ES-I3 (cell line): ENCODE data around the gene TLCD5.

Experiments used
- H3K36me3 ChIP-seq: 2 replicates; pipeline ENCODE4 v1.6.1; 2013; ENCODE audit warnings: mild to moderate bottlenecking, low read length, control low read depth, moderate library complexity; ENCODE audit not compliant: insufficient read depth
- H3K4me1 ChIP-seq: 2 replicates; pipeline ENCODE4 v1.6.1; 2013; ENCODE audit warnings: mild to moderate bottlenecking, control low read depth, low read length; ENCODE audit not compliant: insufficient read depth
- H3K9ac ChIP-seq: 2 replicates; pipeline ENCODE4 v1.6.1; 2013; ENCODE audit warnings: low read depth, mild to moderate bottlenecking, low read length, moderate library complexity
- H3K9me3 ChIP-seq: 2 replicates; pipeline ENCODE4 v1.6.1; 2013; ENCODE audit warnings: mild to moderate bottlenecking, low read length, moderate library complexity; ENCODE audit not compliant: control insufficient read depth, insufficient read depth

Gene TLCD5

GRCh38 chr11:120318906-120319305, 6.2 kb upstream of the TLCD5 start:
- Histone ChIP-seq H3K9me3 (no peaks in the 10 kb centered on the region), H3K36me3 (no peaks in the 10 kb centered on the region; the same call in 1 of the 2 replicates), H3K9ac (no peak overlapping the region), H3K4me1 (0 out of 2 replicates have a peak, but pooled peaks cover 3% of the 10 kb centered on the region)

- H3K4me1 ChIP-seq: peaks cover 9% of the 10 kb centered on the region; the same call in 1 of the 2 replicates
- 0 out of 2 replicates have a peak, but pooled peaks cover 3% of the 10 kb centered on the region for H3K36me3 ChIP-seq
- peak overlapping the region; percentile 89 for H3K9ac ChIP-seq
- H3K9me3 ChIP-seq: no peaks in the 10 kb centered on the region
These were observed 1.1 kb downstream of the TLCD5 start for GRCh38 chr11:120326228-120326627.

GRCh38 chr11:120326845-120327281, 1.8 kb downstream of the TLCD5 start:
- Histone ChIP-seq H3K9me3 (no peaks in the 10 kb centered on the region), H3K36me3 (0 out of 2 replicates have a peak, but pooled peaks cover 3% of the 10 kb centered on the region), H3K4me1 (peaks cover 9% of the 10 kb centered on the region; the same call in 1 of the 2 replicates), H3K9ac (no peak overlapping the region)

DNA sequence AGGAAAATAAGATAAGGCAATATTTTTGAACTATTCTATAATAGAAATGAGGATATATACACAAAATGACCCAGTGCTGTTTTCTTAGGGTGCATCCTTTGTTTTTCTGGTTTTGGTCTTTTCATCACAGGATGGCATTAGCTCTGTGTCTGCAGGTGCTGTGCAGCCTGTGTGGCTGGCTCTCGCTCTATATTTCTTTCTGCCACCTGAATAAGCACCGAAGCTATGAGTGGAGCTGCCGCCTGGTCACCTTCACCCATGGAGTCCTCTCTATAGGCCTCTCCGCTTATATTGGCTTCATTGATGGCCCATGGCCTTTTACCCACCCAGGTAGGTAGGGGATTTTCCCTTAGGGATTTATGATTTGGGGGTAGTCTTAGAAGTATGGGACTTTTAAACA, 2.2 kb downstream of the TLCD5 start:
- Histone ChIP-seq H3K9ac (no peak overlapping the region), H3K4me1 (peaks cover 9% of the 10 kb centered on the region; the same call in 1 of the 2 replicates), H3K9me3 (no peaks in the 10 kb centered on the region), H3K36me3 (0 out of 2 replicates have a peak, but pooled peaks cover 3% of the 10 kb centered on the region)

DNA sequence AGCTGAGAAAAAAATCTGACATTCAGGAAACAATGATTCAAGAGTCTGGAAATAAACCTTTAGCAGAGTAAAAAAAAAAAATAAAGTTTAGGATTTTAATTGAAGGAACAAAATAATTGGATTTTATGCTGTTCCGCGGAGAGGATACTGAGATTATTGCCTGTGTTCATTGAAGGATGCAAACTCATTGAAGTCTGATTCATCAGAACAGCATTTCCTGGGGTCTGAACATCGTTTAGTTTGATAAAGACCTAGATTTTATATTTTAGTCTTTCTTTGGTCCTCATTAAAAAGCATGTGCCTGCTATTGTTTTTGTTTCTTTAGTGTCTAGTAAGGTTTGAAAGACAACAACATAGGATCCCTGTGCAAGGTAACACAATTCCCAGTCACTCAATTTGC, 4.5 kb downstream of the TLCD5 start:
- no peaks in the 10 kb centered on the region for H3K9me3 ChIP-seq
- peaks cover 9% of the 10 kb centered on the region; the same call in 1 of the 2 replicates for H3K4me1 ChIP-seq
- no peak overlapping the region for H3K9ac ChIP-seq
- 0 out of 2 replicates have a peak, but pooled peaks cover 3% of the 10 kb centered on the region for H3K36me3 ChIP-seq

DNA sequence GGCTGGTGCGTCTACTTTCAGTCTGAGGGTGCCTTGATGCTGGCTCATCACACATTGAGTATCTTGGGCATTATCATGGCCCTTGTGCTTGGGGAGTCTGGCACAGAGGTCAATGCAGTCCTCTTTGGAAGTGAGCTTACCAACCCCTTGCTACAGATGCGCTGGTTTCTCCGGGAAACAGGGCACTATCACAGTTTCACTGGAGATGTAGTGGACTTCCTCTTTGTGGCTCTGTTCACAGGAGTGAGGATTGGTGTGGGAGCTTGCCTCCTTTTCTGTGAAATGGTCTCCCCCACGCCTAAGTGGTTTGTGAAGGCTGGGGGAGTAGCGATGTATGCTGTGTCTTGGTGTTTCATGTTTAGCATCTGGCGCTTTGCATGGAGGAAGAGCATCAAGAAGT, 4.9 kb downstream of the TLCD5 start:
- H3K9me3 ChIP-seq: no peaks in the 10 kb centered on the region
- H3K36me3 ChIP-seq: 0 out of 2 replicates have a peak, but pooled peaks cover 3% of the 10 kb centered on the region
- no peak overlapping the region for H3K9ac ChIP-seq
- H3K4me1 ChIP-seq: peaks cover 9% of the 10 kb centered on the region; the same call in 1 of the 2 replicates

GRCh38 chr11:120331301-120331996, 6.3 kb downstream of the TLCD5 start:
- H3K4me1 ChIP-seq: 0 out of 2 replicates have a peak, but pooled peaks cover 4% of the 10 kb centered on the region
- H3K9ac ChIP-seq: no peak overlapping the region
- H3K9me3 ChIP-seq: no peaks in the 10 kb centered on the region
- 0 out of 2 replicates have a peak, but pooled peaks cover 3% of the 10 kb centered on the region for H3K36me3 ChIP-seq

DNA sequence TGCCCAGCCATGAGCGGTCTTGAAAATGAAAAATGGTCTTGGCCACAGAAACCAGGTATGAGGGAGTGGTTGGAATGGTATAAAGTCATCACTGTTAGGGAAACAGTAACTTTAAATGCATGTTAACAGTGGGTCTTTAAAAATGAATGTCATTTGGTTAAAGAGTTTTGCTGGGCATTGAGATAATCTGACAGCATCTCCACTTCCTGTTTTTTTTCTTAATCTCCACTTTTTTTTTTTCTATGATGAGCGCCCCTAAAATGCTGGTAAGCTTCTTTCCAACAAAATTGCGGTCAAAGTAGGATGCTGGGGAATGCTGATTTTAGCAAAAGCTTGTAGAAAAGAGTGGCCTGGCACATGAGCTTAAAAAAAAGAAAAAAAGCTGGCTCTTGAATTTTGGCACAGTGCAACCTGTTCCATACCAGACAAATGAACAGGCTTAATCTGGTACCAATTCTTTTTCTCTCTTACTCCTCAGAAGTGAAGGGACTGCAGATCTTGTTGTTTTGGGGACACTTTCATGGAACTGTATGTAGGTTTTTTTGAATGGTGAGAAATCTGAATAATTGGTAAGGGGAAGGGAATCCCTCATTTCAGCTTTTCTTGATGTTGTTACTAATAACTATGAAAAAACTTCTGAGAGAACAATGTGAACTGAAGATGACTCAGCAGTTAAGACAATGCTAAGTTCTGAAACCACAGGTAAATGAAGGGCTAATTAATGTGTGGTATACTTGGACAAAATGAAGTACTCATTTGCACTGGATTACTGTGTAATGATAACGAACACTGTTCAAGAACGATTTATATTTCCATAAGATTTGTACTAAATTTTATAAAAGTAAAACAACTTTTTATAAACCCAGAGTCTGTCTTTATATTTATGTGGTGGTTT, 8.0 kb downstream of the TLCD5 start:
- no peaks in the 10 kb centered on the region for H3K9me3 ChIP-seq
- no peaks in the 10 kb centered on the region for H3K4me1 ChIP-seq
- H3K36me3 ChIP-seq: 0 out of 2 replicates have a peak, but pooled peaks cover 3% of the 10 kb centered on the region
- H3K9ac ChIP-seq: no peak overlapping the region

DNA sequence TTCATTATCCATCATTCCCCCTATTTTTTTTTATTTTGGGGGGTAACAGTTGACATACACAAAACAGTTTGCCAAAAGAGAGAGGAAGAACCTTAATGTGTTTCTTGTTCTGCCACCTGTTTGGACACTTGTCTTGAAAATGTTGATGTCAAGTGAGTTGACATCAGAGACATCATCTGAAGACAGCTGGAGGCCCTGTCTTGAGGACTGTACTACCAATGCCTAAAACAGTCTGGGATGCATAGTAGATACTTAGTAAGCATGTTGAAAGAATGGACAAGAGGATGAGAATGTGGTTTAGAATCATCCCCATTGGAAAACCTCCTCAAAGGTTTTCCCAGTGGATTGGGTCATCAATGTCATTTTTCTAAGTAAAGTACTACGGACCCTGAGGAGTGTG, 8.7 kb downstream of the TLCD5 start:
- H3K4me1 ChIP-seq: no peaks in the 10 kb centered on the region
- H3K9me3 ChIP-seq: no peaks in the 10 kb centered on the region
- H3K9ac ChIP-seq: no peak overlapping the region
- H3K36me3 ChIP-seq: 0 out of 2 replicates have a peak, but pooled peaks cover 3% of the 10 kb centered on the region

- 0 out of 2 replicates have a peak, but pooled peaks cover 3% of the 10 kb centered on the region for H3K36me3 ChIP-seq
- no peaks in the 10 kb centered on the region for H3K9me3 ChIP-seq
- peaks cover 2% of the 10 kb centered on the region; the same call in 1 of the 2 replicates for H3K4me1 ChIP-seq
- no peak overlapping the region for H3K9ac ChIP-seq
These were observed 9.2 kb downstream of the TLCD5 start for GRCh38 chr11:120334332-120334731.

DNA sequence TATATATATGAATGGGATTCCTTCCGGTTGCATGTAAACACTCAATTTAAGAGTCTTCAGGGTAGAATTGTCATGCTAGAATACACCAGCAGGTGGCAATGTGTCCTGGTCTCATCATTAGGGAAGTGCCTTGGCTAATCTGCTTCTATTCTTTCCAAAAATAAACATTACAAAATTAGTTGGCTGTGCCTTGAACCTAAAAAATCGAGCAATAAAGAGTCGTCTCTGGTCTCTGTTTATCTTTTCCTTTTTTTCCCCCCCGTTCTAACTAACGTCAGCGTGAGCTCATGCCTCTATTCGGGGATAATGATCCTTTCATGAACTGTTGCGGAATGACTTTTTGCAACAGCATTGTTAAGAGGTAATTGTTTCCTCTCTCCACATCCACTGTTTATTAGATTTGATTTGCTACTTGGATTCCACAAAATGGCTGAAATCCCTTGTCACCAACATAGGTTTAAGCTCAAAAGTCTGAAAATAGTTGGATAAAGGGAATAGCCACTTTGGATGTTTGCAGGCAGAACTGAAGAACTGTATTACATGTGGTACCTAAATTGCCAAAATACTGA, 9.9 kb downstream of the TLCD5 start:
- H3K9ac ChIP-seq: peak overlapping the region; percentile 97
- H3K36me3 ChIP-seq: 0 out of 2 replicates have a peak, but pooled peaks cover 2% of the 10 kb centered on the region
- no peaks in the 10 kb centered on the region for H3K9me3 ChIP-seq
- H3K4me1 ChIP-seq: peaks cover 5% of the 10 kb centered on the region; the same call in 1 of the 2 replicates

DNA sequence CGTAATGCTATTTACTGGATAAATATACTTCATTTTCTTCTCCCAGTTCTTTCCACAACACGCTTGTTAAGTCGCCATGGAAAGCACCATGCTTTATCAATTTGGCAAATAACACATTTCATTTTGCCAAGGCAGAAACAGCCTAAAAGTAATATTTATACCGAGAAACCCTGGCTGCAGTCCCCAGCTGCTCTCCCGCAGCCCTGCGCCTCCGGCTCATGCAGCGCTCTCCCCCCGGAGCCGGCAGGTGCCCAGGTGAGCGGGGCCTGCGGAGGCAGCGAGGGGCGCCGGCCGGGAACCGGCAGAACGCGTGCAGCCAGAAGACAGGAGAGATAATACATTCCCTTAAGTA, 10.4 kb downstream of the TLCD5 start:
- Histone ChIP-seq H3K36me3 (no peaks in the 10 kb centered on the region), H3K9me3 (no peaks in the 10 kb centered on the region), H3K9ac (peak overlapping the region; percentile 97), H3K4me1 (peaks cover 5% of the 10 kb centered on the region; the same call in 1 of the 2 replicates)

DNA sequence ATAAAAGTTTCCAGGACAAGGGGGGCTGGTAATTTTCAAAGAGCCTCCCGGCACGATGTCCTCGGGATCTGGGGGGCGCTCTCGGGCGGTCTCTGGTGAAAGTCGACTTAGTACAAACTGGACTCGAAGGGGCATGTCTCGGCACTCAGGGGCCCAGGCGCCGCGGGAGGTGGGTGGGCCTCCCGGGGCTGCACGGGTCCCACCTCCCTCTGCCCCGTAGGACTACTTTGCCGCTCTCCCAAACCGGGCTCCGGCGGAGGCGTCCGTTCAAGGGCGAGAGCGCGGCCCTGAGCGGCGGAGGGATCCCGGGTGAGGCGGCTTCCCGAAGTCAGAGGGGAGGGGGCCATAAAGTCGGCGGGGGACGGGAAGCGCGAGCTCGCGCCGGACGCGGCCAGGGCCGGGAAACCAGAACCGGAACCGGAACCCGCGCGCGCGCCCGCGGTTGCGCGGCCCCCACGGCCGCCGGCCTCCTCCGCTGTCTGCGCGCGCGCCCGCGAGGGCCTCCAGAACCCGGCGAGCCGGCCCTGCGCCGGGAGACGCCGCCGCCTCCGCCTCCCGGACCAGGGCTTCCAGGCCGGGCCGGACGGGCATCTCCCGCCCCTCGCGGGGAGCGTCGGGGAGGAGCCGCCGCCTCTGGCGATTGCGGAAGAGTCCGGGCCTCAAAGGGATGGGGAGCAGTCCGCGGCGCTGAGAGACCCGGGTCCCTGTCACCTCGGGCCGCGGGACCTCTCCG, 11.0 kb downstream of the TLCD5 start, which contains the start of gene ARHGEF12:
Gene ARHGEF12, plus strand, starts transcription at position 506 of the 733 bp plus-strand sequence. CDS start 831 bp downstream, outside the sequence.
- Histone ChIP-seq H3K9me3 (no peaks in the 10 kb centered on the region), H3K9ac (peak within 1 kb of the TSS; percentile 97), H3K36me3 (no peaks in the 10 kb centered on the region), H3K4me1 (peaks cover 5% of the 10 kb centered on the region; the same call in 1 of the 2 replicates)
